GM06990 (cell line): ENCODE results near the gene ELL.

Experiments used
- DNase-seq: peaks from one replicate; pipeline ENCODE4 v3.0.0-alpha.2; 2011; ENCODE audit not compliant: insufficient read length; ENCODE audit errors: extremely low read depth
- H3K27me3 ChIP-seq: replicated peaks from 2 replicates; pipeline ENCODE4 v1.6.0; 2011; ENCODE audit warnings: low read length; ENCODE audit not compliant: control insufficient read depth, insufficient read depth
- H3K36me3 ChIP-seq: 2 replicates; pipeline ENCODE4 v1.5.1; 2011; ENCODE audit warnings: low read length; ENCODE audit not compliant: control insufficient read depth, insufficient read depth
- H3K4me3 ChIP-seq: replicated peaks from 2 replicates; pipeline ENCODE4 v1.5.1; 2011; ENCODE audit warnings: low read depth, mild to moderate bottlenecking, control low read depth, low read length
- CTCF ChIP-seq: IDR thresholded peaks from 2 replicates; pipeline ENCODE4 v1.5.1; 2011; ENCODE audit warnings: low read length, control low read depth, mild to moderate bottlenecking, inconsistent platforms; ENCODE audit not compliant: insufficient read depth, poor library complexity, severe bottlenecking

ELL gene

GRCh38 chr19:18423258-18424020 lies 98.4 kb downstream of the ELL start:
- TF ChIP-seq CTCF: no peak
- no peak overlapping the region for H3K4me3 ChIP-seq
- H3K27me3 ChIP-seq: no peaks in the 10 kb centered on the region
- DNase-seq: no peak
- H3K36me3 ChIP-seq: no peaks in the 10 kb centered on the region; the same call in 1 of the 2 replicates

GRCh38 chr19:18422530-18423191 lies 99.2 kb downstream of the ELL start:
- no peak for TF ChIP-seq CTCF
- Histone ChIP-seq H3K4me3 (no peak overlapping the region; the same call in 1 of the 2 replicates), H3K27me3 (no peaks in the 10 kb centered on the region), H3K36me3 (no peaks in the 10 kb centered on the region; the same call in 1 of the 2 replicates)
- DNase-seq: no peak

- Histone ChIP-seq H3K36me3 (no peaks in the 10 kb centered on the region; the same call in 1 of the 2 replicates), H3K4me3 (0 out of 2 replicates have a peak overlapping the region, but pooled peaks have one; percentile 12), H3K27me3 (no peaks in the 10 kb centered on the region)
- no peak for TF ChIP-seq CTCF
- no peak for DNase-seq
These were observed 100.4 kb downstream of the ELL start for GRCh38 chr19:18421371-18421959.

- H3K27me3 ChIP-seq: no peaks in the 10 kb centered on the region
- no peaks in the 10 kb centered on the region; the same call in 1 of the 2 replicates for H3K36me3 ChIP-seq
- TF ChIP-seq CTCF: no peak
- no peak for DNase-seq
- H3K4me3 ChIP-seq: peak overlapping the region; percentile 76
These were observed 100.9 kb downstream of the ELL start for GRCh38 chr19:18420930-18421329.

GRCh38 chr19:18419699-18420460 lies 102.0 kb downstream of the ELL start:
- peak; percentile 73 for DNase-seq
- H3K36me3 ChIP-seq: no peaks in the 10 kb centered on the region
- H3K4me3 ChIP-seq: peak overlapping the region; percentile 76
- TF ChIP-seq CTCF: no peak
- no peaks in the 10 kb centered on the region for H3K27me3 ChIP-seq
